NOMO-1 (cell line): ENCODE data around the gene TEK.

Experiments used
- DNase-seq, 2 experiments: peaks; one replicate each; lab custom pipeline; 2025; ENCODE audit not compliant: unreplicated experiment in 2 of 2; lab: John Stamatoyannopoulos, UW

Gene TEK

DNA sequence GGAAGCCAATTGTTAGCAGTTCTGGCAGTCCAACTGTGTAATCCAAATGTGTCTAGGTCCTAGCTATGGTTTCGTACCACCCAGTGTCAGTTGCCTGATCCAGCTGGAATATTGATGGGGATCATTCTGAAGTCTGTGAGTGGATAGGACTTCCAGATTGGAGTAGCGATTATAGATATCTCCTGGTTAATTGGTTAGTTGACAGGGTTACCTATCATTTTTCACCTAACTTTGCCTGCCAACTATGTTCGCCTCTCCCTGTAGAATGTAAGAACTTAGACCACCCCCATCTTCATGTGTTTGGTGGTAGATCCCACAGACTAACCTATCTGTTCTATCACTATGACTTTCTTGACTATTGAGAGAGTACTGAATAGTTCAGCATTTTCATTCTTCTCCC, 59.9 kb downstream of the TEK start:
- no peak for DNase-seq

GRCh38 chr9:27176971-27177370, 67.9 kb downstream of the TEK start:
- no peak for DNase-seq

DNA sequence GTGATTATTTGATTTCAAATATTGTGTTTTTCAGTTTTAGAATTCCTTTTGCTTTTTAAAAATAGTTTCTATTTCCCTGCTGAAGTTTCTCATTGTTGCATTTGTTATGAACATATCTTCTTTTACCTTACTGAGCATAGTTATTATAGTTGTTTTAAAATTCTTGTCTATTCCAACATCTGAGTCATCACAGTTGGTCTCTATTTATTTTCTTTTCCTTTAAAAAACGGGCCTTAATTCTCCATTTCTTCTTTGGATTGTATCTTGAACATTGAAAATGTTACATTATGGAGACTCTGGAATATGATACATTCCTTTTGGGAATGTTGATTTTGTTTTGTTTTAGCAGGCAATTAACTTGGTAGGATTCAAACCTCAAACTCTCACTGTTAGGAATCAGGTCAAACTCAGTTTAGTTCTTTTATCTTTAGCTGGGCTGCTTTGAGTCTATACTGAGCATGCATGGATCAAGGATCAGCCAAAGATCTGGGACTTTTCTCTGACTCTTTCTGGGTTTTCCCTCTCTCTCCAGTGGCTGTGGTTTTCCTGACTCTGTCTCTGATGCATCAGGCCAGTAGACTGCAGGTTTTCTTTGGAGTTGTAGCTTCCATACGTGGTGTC, 70.3 kb downstream of the TEK start:
- DNase-seq = no peak

GRCh38 chr9:27181381-27181780, 72.4 kb downstream of the TEK start:
- no peak for DNase-seq

DNA sequence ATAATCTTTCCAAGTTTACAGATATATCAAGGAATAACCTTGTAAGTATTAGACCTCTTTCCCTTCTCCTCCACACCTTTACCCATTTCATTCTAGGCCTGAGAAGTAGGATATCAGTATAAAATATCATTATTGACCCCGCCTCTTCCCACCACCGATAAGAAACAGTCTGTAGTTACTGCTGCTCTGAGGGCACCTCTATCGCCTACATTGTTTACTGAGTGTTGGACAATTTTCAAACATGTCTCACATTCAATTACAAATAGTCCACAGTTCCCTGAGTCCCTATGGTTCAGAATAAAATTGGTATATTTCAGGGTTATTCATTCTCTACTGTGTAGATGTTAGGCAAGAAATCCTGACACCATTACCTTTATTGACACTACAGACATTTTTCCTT, 73.4 kb downstream of the TEK start:
- DNase-seq = no peak

DNA sequence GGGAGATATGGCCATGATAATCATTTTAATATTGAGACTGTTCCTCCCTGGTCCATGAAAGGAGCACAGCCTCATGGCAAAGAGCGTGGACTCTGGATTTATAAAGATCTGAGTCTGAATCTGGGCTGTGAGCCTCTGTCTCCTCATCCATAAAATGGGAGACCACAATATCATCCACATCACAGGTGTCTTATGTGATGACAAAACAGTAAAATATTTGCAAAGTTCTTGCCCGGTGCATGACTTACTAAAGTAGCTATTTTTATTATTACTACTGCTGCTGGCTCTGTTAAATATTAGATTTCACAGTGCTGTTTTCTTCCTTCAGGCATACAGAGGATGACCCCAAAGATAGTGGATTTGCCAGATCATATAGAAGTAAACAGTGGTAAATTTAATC, 74.1 kb downstream of the TEK start:
- DNase-seq = no peak

GRCh38 chr9:27183701-27184100, 74.7 kb downstream of the TEK start:
- DNase-seq = no peak

DNA sequence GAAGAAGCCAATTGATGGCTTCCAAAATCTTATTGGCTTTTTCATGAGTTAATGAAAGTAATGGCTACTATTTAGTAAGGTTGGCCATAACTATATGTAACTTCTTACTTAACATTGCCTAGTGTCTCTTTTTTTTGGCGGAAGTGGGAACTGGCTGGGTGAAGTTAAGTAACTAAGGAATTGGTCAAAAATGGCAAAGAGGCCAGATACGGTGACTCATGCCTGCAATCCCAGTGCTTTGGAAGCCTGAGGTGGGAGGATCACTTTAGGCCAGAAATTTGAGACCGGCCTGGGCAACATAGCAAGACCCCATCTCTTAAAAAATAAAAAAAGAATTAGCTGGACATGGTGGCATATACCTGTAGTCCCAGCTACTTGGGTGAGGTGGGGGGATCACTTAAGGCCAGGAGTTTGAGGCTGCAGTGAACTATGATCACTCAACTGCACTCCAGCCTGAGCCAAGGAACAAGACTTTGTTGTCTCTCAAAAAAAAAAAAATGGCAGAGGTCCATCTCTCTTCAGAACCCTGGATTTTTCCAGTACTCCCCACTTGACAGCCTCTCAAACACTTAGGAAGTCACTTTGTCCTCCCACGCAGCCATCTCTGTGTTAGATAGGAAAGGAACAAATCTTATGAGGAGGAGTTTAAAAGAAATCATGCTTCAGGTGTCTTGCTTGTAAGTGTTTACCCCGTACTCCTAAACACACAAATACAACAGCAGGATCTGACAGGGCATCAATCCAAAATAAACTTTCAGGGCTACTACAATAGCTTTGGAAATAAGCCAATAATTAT, 75.7 kb downstream of the TEK start:
- DNase-seq = no peak

DNA sequence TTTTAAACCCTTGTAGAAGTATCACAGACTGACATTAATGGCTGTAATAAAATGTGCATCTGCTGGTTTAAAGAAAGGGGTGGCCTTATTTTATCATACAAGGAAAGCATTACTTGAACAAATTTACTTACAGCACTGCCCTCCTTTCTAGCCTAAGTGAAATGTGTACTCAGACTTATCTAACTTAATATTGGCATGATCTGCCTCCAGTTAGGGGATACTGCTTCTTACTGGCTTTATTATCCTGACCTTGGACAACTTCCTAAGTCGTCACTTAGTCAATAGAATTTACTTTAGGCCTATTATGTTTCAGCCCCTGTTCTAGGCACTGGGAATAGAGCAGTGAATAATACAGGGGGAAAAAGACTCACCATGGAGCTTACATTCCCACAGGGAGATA, 79.4 kb downstream of the TEK start:
- DNase-seq = no peak

- DNase-seq = no peak
Measured at GRCh38 chr9:27189426-27189825, 80.4 kb downstream of the TEK start.

DNA sequence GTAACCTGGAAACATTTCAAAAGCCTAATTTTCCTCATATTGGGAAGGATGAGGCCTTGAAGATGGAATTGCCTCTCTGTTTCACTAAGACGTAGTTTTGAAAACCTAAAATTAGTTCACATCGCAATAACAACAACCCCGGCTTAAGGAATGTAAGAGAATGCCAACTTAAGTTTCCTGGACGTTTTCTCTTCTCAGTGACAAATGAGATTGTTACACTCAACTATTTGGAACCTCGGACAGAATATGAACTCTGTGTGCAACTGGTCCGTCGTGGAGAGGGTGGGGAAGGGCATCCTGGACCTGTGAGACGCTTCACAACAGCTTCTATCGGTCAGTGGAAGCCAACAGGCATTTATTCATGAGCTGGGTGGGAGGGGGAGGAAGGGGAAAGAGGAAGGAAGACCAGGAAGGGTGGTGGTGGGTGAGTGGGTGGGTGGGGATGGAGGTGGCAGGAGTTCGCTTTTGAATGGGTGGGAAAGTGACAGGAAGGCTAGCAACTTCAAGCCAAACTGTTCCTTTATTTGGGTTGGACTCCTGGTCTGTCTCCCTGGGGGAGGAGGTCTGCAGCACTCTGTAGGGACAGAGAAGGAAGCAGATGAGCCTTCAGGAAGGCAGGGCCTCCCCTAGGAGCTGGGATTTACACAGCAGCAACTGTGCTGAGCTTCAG, 83.4 kb downstream of the TEK start:
- DNase-seq = no peak

DNA sequence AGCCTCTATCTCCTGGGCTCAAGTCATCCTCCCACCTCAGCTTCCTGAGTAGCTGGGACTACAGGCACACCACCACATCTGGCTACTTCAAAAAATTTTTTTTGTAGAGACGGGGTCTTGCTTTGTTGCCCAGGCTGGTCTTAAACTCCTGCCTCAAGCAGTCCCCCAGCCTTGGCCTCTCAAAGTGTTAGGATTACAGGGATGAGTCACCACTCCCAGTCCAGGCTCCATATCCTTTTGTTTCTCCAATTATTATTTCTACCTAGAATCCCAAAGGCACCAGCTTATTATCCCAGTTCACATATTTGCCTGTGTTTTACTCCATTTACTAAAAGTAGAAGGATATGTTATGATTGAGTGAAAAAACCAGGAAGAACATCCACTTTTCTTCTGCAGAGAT, 84.9 kb downstream of the TEK start:
- no peak for DNase-seq

DNA sequence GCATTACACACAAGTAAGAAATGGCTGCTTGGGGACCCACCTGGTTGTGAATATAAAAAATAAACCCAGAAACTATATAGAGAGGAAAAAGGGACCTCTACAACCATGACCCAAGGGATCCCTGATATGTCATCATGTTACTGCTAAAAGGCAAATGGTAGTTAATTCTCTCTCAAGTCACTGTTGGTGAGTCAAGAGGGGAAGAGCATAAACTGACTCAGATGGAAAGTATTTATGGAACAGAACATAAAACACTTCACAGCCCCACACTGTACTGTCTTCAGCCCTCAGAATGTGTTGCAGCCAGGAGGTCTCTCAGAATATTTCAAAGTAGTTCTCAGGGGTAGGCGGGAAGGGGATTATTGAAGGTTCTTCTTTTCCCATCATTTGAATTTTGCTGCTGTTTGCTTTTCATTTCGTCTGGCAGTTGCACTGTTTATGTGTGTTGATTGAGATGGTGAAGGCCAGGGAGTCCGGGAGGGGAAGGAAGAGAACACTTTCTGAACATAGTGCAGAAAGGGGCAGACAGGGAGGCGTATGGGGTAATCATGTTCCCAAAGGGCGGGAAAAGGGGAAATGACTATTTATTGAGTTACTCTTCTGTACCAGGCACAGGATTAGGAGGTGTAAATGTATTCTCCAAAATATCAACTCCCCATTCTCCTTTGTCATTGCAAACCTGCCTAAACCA, 85.5 kb downstream of the TEK start:
- DNase-seq = no peak

DNA sequence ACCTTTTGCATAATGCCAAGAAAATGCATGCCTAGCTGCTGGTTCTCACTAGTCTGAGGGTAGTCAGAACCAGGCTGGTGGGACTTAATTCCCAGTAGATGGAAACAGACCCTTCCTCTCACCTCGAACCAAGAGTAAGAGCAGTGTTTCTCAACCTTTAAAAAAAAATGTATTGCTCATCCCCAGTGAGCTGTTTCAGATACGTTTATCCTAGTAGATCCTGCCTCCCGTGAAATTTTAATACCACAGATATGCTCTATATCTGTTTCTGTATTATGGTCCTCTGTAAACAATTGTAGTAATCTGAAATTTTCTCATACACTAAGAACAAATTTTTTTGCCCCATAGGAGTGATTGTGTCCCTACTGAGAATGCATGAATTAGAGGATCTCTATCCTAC, 86.2 kb downstream of the TEK start:
- no peak for DNase-seq

DNA sequence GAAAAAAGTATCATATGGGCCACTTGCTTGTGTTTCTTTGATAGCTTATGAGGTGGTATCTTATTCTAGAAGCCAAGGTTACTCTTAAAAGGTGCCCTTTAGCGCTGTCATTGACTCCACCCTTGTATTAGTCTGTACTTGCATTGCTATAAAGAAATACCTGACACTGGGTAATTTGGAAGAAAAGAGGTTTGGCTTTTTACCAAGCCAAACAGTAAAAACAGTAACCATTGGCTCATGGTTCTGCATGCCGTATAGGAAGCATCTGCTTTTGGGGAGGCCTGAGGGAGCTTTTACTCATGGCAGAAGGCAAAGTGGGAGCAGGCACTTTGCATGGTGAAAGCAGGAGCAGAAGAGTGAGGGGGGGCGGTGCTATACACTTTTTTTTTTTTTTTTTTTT, 87.4 kb downstream of the TEK start:
- no peak for DNase-seq

- no peak for DNase-seq
Measured at GRCh38 chr9:27198190-27198589, 89.2 kb downstream of the TEK start.

DNA sequence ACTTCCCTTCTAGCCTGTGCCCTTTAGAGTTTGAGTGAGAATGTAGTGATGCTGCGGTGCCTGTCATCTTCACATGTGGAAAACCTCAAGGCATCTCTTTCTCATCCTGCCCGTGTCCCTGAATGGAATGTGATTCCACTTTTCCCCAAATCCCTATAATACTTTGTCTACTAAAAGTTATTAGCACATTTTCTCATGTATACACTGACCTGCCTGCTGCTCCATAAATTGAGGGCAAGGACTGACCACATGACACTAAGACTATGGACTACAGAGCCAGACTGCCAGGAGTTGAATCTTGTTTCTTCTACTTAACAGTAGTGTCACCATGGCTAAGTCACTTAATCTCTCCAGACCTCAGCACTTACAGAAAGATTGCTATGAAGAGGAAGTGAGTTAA, 93.0 kb downstream of the TEK start:
- no peak for DNase-seq

GRCh38 chr9:27203783-27204182, 94.8 kb downstream of the TEK start:
- no peak for DNase-seq

GRCh38 chr9:27204578-27204977, 95.6 kb downstream of the TEK start:
- no peak for DNase-seq

GRCh38 chr9:27205198-27205597, 96.2 kb downstream of the TEK start:
- DNase-seq = no peak

DNA sequence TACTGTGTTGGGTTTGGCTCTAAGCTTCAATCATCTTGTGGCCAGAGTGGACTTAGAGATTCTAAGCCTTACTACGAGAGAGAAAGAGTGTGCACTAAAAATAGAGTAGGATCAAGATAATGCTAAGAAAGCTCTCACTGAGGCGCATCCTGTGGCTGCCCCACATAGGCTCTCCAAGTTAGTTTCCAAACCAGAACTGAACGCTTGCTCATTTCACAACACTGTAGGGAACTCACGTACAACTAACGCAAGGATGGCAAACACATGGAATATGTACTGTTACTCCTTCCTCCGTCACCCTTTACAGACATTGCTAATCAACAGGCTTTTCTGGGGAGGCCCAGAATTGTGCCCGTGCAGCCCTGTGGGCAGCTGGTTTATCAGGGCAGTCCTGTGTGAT, 97.0 kb downstream of the TEK start:
- DNase-seq = no peak

- DNase-seq = no peak
Measured at GRCh38 chr9:27209034-27209433, 100.0 kb downstream of the TEK start.
